PC-3 (cell line): ENCODE measurements around the gene GATA3.

Experiments
- CTCF ChIP-seq: fragments of 300-600 bp; sonication (generic); conservative IDR thresholded peaks from 2 replicates; pipeline ENCODE4 v1.5.1; 2017; ENCODE audit warnings: antibody characterized with exemption, low read depth, mild to moderate bottlenecking, low read length
- EZH2 ChIP-seq: fragments of 300-600 bp; sonication (generic); IDR thresholded peaks from one replicate; pipeline ENCODE4 v1.6.1; 2017; ENCODE audit warnings: antibody characterized with exemption, mild to moderate bottlenecking, low read length; ENCODE audit not compliant: unreplicated experiment

DNA sequence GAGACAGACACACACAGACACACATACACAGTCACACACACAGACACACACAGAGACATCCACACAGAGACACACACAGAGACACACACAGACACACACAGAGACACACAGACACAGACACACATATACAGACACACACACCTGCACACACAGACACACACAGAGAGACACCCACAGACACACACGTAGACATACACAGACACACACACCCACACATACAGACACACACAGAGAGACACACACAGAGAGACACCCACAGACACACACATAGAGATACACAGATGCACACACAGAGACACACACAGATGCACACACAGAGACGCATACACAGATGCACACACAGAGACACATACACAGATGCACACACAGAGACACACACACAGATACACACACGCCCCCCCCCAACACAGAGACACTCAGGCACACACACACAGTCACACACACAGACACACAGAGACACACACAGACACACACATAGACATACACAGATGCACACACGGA, 58.5 kb downstream of the GATA3 start:
- TF ChIP-seq CTCF (no peak), EZH2 (no peak)
